HL-60 (cell line): ENCODE data around the gene PRSS35.

ENCODE experiments used
- DNase-seq, 2 experiments: peaks; one replicate each; pipeline ENCODE4 v3.0.0-alpha.2; 2010 to 2020; ENCODE audit warnings: low read depth in 1 of 2, low spot score in 1 of 2
- H3K27ac ChIP-seq: fragments of 250-450 bp; sonication (Bioruptor Pico); replicated peaks from 2 replicates; pipeline ENCODE4 v1.5.1; 2020; ENCODE audit warnings: mild to moderate bottlenecking, moderate library complexity
- H3K27me3 ChIP-seq: fragments of 250-450 bp; sonication (Bioruptor Pico); 2 replicates; pipeline ENCODE4 v1.5.1; 2021; ENCODE audit warnings: mild to moderate bottlenecking, moderate library complexity; ENCODE audit not compliant: insufficient read depth, poor library complexity, severe bottlenecking
- H3K4me3 ChIP-seq: replicated peaks from 2 replicates; pipeline ENCODE4 v1.5.1; 2011; ENCODE audit warnings: mild to moderate bottlenecking, control low read depth, low read length; ENCODE audit not compliant: insufficient read depth
- CTCF ChIP-seq: IDR thresholded peaks from one replicate; pipeline ENCODE4 v1.5.1; 2011; ENCODE audit warnings: low read length, control low read depth, inconsistent platforms; ENCODE audit not compliant: insufficient read depth
- GABPA ChIP-seq: IDR thresholded peaks from 2 replicates; pipeline ENCODE4 v1.6.1; 2012; ENCODE audit warnings: low read depth
- POLR2AphosphoS5 ChIP-seq: IDR thresholded peaks from 2 replicates; pipeline ENCODE4 v1.6.1; 2012; ENCODE audit warnings: low read depth
- REST ChIP-seq: IDR thresholded peaks from 2 replicates; pipeline ENCODE4 v1.6.1; 2012; ENCODE audit warnings: low read depth; ENCODE audit not compliant: insufficient replicate concordance
- SPI1 ChIP-seq: IDR thresholded peaks from 2 replicates; pipeline ENCODE4 v1.6.1; 2012; ENCODE audit warnings: low read depth, mild to moderate bottlenecking, borderline replicate concordance
- long read RNA-seq: library from polyadenylated mRNA; unstranded; transcript quantifications from one replicate; pipeline ENCODE4 v2.0.0, GENCODE V29; 2020

PRSS35 gene
- long read RNA-seq: 0 reads

- TF ChIP-seq SPI1: no peak
- TF ChIP-seq CTCF: peak; percentile 23
- no peak within 1 kb of the TSS for H3K27ac ChIP-seq
- peak in 1 of 2 experiments; percentile 46 for DNase-seq
- H3K4me3 ChIP-seq: peak within 1 kb of the TSS; percentile 22
- H3K27me3 ChIP-seq: peaks cover 10% of the 10 kb centered on the region
These were observed at the start of gene PRSS35 for GRCh38 chr6:83511901-83512681. TSS of gene PRSS35 (plus strand) at chr6:83512534. CDS start at chr6:83523442, 10,908 bp downstream.

GRCh38 chr6:83463886-83464285, 48.4 kb upstream of the PRSS35 start:
- DNase-seq: no peak
- Histone ChIP-seq H3K27me3 (no peaks in the 10 kb centered on the region), H3K4me3 (no peak overlapping the region), H3K27ac (no peak overlapping the region)
- TF ChIP-seq CTCF (no peak), REST (no peak), GABPA (no peak), SPI1 (no peak), POLR2AphosphoS5 (no peak)

- no peak for DNase-seq
- Histone ChIP-seq H3K27ac (no peak overlapping the region), H3K27me3 (no peaks in the 10 kb centered on the region), H3K4me3 (no peak overlapping the region)
- TF ChIP-seq SPI1 (no peak), GABPA (no peak), CTCF (no peak), REST (no peak), POLR2AphosphoS5 (no peak)
These were observed 47.8 kb upstream of the PRSS35 start for GRCh38 chr6:83464381-83465140.
